ENCODE measurements around the gene TENT5D. TPM values are rescaled to one million over a fixed set of nuclear protein-coding genes. Genes with fewer than 3 reads are reported as not detected.
A peak's percentile ranks its signal among the peaks of the same experiment; 100 is the strongest.
"Not testable (repeated sequence)": the region's sequence is repeated elsewhere in the genome, so short reads cannot be mapped to it uniquely, and the experiment has no call there.

The TENT5D gene
- total RNA-seq, 4 donors from 2014 or later, result not detected

- Histone ChIP-seq H3K27me3 (no peaks in the 10 kb centered on the region), H3K4me1 (no peaks in the 10 kb centered on the region), H3K9me3 (no peaks in the 10 kb centered on the region), H3K27ac (replicated peaks in 1 of 4) (no peak overlapping the region), H3K36me3 (no peaks in the 10 kb centered on the region), H3K4me3 (no peak overlapping the region)
- TF ChIP-seq POLR2A (IDR thresholded peaks at IDR 0.05; ENCODE audit: low read depth) (no peak), POLR2AphosphoS5 (IDR thresholded peaks at IDR 0.05) (no peak), CTCF (IDR thresholded peaks at IDR 0.05) (no peak)
- intact Hi-C loops (cut with DNase I), result no loop called here
- DNase-seq (ENCODE audit: extremely low spot score), result no peak
- 75% methylated on average over 2 of the region's 2 CpGs for WGBS
Measured at GRCh38 chrX:80423744-80424143, 3.5 kb downstream of the TENT5D start.

- H3K27me3 ChIP-seq, result no peaks in the 10 kb centered on the region
- no peak overlapping the region for H3K27ac ChIP-seq (replicated peaks in 1 of 4)
- DNase-seq (ENCODE audit: extremely low spot score), result no peak
- intact Hi-C loops (cut with DNase I), result no loop called here
- TF ChIP-seq POLR2AphosphoS5 (IDR thresholded peaks at IDR 0.05) (no peak), POLR2A (IDR thresholded peaks at IDR 0.05; ENCODE audit: low read depth) (no peak), CTCF (IDR thresholded peaks at IDR 0.05) (peak in 1 of 3 experiments; percentile 5), EP300 (IDR thresholded peaks at IDR 0.05) (no peak)
- H3K4me3 ChIP-seq, result no peak overlapping the region
- no peaks in the 10 kb centered on the region for H3K4me1 ChIP-seq
- no peaks in the 10 kb centered on the region for H3K36me3 ChIP-seq
- WGBS, result 47% methylated on average over 3 of the region's 3 CpGs
- no peaks in the 10 kb centered on the region for H3K9me3 ChIP-seq
Measured at GRCh38 chrX:80430826-80431504, 10.7 kb downstream of the TENT5D start.

GRCh38 chrX:80431505-80431832 lies 11.2 kb downstream of the TENT5D start:
- H3K27me3 ChIP-seq, result no peaks in the 10 kb centered on the region
- H3K4me3 ChIP-seq, result no peak overlapping the region
- intact Hi-C loops (cut with DNase I), result no loop called here
- no peak overlapping the region for H3K27ac ChIP-seq (replicated peaks in 1 of 4)
- TF ChIP-seq POLR2AphosphoS5 (IDR thresholded peaks at IDR 0.05) (no peak), EP300 (IDR thresholded peaks at IDR 0.05) (no peak), POLR2A (IDR thresholded peaks at IDR 0.05; ENCODE audit: low read depth) (no peak), CTCF (IDR thresholded peaks at IDR 0.05) (no peak)
- H3K4me1 ChIP-seq, result no peaks in the 10 kb centered on the region
- H3K9me3 ChIP-seq, result no peaks in the 10 kb centered on the region
- H3K36me3 ChIP-seq, result no peaks in the 10 kb centered on the region
- no peak for DNase-seq (ENCODE audit: extremely low spot score)

- no peak for DNase-seq (ENCODE audit: extremely low spot score)
- Histone ChIP-seq H3K4me3 (no peak overlapping the region), H3K36me3 (no peaks in the 10 kb centered on the region), H3K4me1 (no peaks in the 10 kb centered on the region), H3K27ac (replicated peaks in 1 of 4) (no peak overlapping the region), H3K9me3 (no peaks in the 10 kb centered on the region), H3K27me3 (no peaks in the 10 kb centered on the region)
- TF ChIP-seq EP300 (IDR thresholded peaks at IDR 0.05) (no peak), POLR2A (IDR thresholded peaks at IDR 0.05; ENCODE audit: low read depth) (no peak), POLR2AphosphoS5 (IDR thresholded peaks at IDR 0.05) (no peak), CTCF (IDR thresholded peaks at IDR 0.05) (no peak)
- WGBS, result 68% methylated on average over 3 of the region's 3 CpGs
- intact Hi-C loops (cut with DNase I), result no loop called here
Measured at GRCh38 chrX:80432441-80432840, 12.2 kb downstream of the TENT5D start.

GRCh38 chrX:80432863-80433262 lies 12.6 kb downstream of the TENT5D start:
- Histone ChIP-seq H3K36me3 (no peaks in the 10 kb centered on the region), H3K27me3 (no peaks in the 10 kb centered on the region), H3K4me1 (no peaks in the 10 kb centered on the region), H3K4me3 (no peak overlapping the region), H3K9me3 (no peaks in the 10 kb centered on the region), H3K27ac (replicated peaks in 1 of 4) (no peak overlapping the region)
- 43% methylated on average over 1 of the region's 1 CpG for WGBS
- no peak for DNase-seq (ENCODE audit: extremely low spot score)
- TF ChIP-seq EP300 (IDR thresholded peaks at IDR 0.05), result no peak
- intact Hi-C loops (cut with DNase I), result no loop called here

GRCh38 chrX:80468166-80468565 lies 47.9 kb downstream of the TENT5D start:
- H3K36me3 ChIP-seq; H3K4me1 ChIP-seq; H3K9me3 ChIP-seq; H3K27me3 ChIP-seq; intact Hi-C loops (cut with DNase I); DNase-seq (ENCODE audit: extremely low spot score); H3K27ac ChIP-seq (replicated peaks in 1 of 4); H3K4me3 ChIP-seq: not testable (repeated sequence)
- 79% methylated on average over 4 of the region's 4 CpGs for WGBS

Data from esophagus muscularis mucosa (tissue), 4 donors.